Measurements from ENCODE around the gene DLGAP1.

Gene DLGAP1

GRCh38 chr18:3848316-3848715, 606.8 kb downstream of the DLGAP1 start:
- no peak for DNase-seq

- no peak for DNase-seq
These were observed 609.9 kb downstream of the DLGAP1 start for GRCh38 chr18:3845161-3845560.

GRCh38 chr18:3842844-3843243, 612.3 kb downstream of the DLGAP1 start:
- no peak for DNase-seq

GRCh38 chr18:3840766-3841165, 614.3 kb downstream of the DLGAP1 start:
- DNase-seq = no peak

GRCh38 chr18:3839581-3839981, 615.5 kb downstream of the DLGAP1 start:
- no peak for DNase-seq

- DNase-seq = no peak
These were observed 618.4 kb downstream of the DLGAP1 start for GRCh38 chr18:3836483-3837335.

GRCh38 chr18:3832025-3832638, 623.0 kb downstream of the DLGAP1 start:
- DNase-seq = no peak

- DNase-seq = no peak
These were observed 624.5 kb downstream of the DLGAP1 start for GRCh38 chr18:3830604-3831003.

- DNase-seq = no peak
These were observed 627.8 kb downstream of the DLGAP1 start for GRCh38 chr18:3827236-3827845.

- no peak for DNase-seq
These were observed 629.1 kb downstream of the DLGAP1 start for GRCh38 chr18:3826021-3826420.

- no peak for DNase-seq
These were observed 631.0 kb downstream of the DLGAP1 start for GRCh38 chr18:3824101-3824500.

- DNase-seq = no peak
These were observed 632.0 kb downstream of the DLGAP1 start for GRCh38 chr18:3823073-3823472.

- DNase-seq = no peak
These were observed 633.6 kb downstream of the DLGAP1 start for GRCh38 chr18:3821524-3821923.

GRCh38 chr18:3819961-3820360, 635.1 kb downstream of the DLGAP1 start:
- DNase-seq = no peak

- no peak for DNase-seq
These were observed 638.3 kb downstream of the DLGAP1 start for GRCh38 chr18:3816610-3817363.

GRCh38 chr18:3815991-3816390, 639.1 kb downstream of the DLGAP1 start:
- no peak for DNase-seq

- DNase-seq = no peak
These were observed 640.3 kb downstream of the DLGAP1 start for GRCh38 chr18:3814816-3815215.

GRCh38 chr18:3810296-3810695, 644.8 kb downstream of the DLGAP1 start:
- DNase-seq = no peak

GRCh38 chr18:3808985-3809780, 645.9 kb downstream of the DLGAP1 start:
- DNase-seq = no peak

- DNase-seq = no peak
These were observed 648.5 kb downstream of the DLGAP1 start for GRCh38 chr18:3806656-3807055.

- no peak for DNase-seq
These were observed 650.8 kb downstream of the DLGAP1 start for GRCh38 chr18:3804336-3804735.

- no peak for DNase-seq
These were observed 651.8 kb downstream of the DLGAP1 start for GRCh38 chr18:3803350-3803749.
